ENCODE measurements around the gene ETV2.

GRCh38 chr19:35639321-35639639, 2.3 kb upstream of the ETV2 start:
- TF ChIP-seq POLR2A (IDR thresholded peaks at IDR 0.05) (no peak), CTCF (IDR thresholded peaks at IDR 0.05) (no peak)

All from right lobe of liver (tissue), 4 donors.